Measurements from ENCODE around the gene SPACA6. TPM values are rescaled to one million over a fixed set of nuclear protein-coding genes. Genes with fewer than 3 reads are reported as not detected.

The SPACA6 gene
- polyA plus RNA-seq, 3 donors = 0.99 to 5.1 (median 2.4) TPM

- Histone ChIP-seq H3K79me2 (ENCODE audit: insufficient read depth, low read length) (no peaks in the 10 kb centered on the region), H3K9me3 (replicated peaks in 1 of 2; ENCODE audit: control insufficient read depth in 1 of 2, insufficient read depth in 1 of 2, low read length in 2 of 2) (no peaks in the 10 kb centered on the region), H3K9ac (ENCODE audit: insufficient read depth, low read length, poor library complexity, severe bottlenecking) (no peak overlapping the region), H3K4me3 (replicated peaks in 1 of 3; ENCODE audit: low read depth in 2 of 3, low read length in 3 of 3) (no peak overlapping the region), H3K36me3 (replicated peaks in 1 of 2; ENCODE audit: control insufficient read depth in 1 of 2, insufficient read depth in 2 of 2, low read length in 2 of 2) (no peaks in the 10 kb centered on the region), H3K27ac (ENCODE audit: low read depth in 1 of 2, low read length in 2 of 2) (no peak overlapping the region), H2AFZ (ENCODE audit: insufficient read depth, low read depth, low read length, poor library complexity, severe bottlenecking) (no peak overlapping the region), H3K4me2 (replicated peaks; ENCODE audit: extremely low read depth, low read length, poor library complexity, severe bottlenecking) (no peak overlapping the region), H4K20me1 (ENCODE audit: insufficient read depth, low read length) (no peaks in the 10 kb centered on the region), H3K27me3 (ENCODE audit: control insufficient read depth in 2 of 2, insufficient read depth in 2 of 2, low read length in 2 of 2) (peaks cover 68 to 94% of the 10 kb centered on the region in 2 donors), H3K4me1 (ENCODE audit: control insufficient read depth in 1 of 2, insufficient read depth in 2 of 2, low read length in 2 of 2) (peaks cover 0 to 12% of the 10 kb centered on the region in 2 donors)
- no peak for DNase-seq
- WGBS (ENCODE audit: insufficient coverage) = 86% methylated on average over 4 of the region's 7 CpGs
- intact Hi-C loops (cut with micrococcal nuclease) = no loop called here
- Mint-ChIP-seq H3K4me1 (peaks cover 8% of the 10 kb centered on the region), H3K27me3 (ENCODE audit: low read depth in 3 of 3) (peaks cover 70 to 84% (median 84%) of the 10 kb centered on the region in 3 donors), H3K27ac (no peak overlapping the region), H3K4me3 (peak overlapping the region in 1 of 2 donors; percentile 56), H3K36me3 (peaks cover 5 to 16% of the 10 kb centered on the region in 2 donors), H3K9me3 (peaks cover 3 to 27% (median 14%) of the 10 kb centered on the region in 7 donors)
- TF ChIP-seq, protein P1, sequence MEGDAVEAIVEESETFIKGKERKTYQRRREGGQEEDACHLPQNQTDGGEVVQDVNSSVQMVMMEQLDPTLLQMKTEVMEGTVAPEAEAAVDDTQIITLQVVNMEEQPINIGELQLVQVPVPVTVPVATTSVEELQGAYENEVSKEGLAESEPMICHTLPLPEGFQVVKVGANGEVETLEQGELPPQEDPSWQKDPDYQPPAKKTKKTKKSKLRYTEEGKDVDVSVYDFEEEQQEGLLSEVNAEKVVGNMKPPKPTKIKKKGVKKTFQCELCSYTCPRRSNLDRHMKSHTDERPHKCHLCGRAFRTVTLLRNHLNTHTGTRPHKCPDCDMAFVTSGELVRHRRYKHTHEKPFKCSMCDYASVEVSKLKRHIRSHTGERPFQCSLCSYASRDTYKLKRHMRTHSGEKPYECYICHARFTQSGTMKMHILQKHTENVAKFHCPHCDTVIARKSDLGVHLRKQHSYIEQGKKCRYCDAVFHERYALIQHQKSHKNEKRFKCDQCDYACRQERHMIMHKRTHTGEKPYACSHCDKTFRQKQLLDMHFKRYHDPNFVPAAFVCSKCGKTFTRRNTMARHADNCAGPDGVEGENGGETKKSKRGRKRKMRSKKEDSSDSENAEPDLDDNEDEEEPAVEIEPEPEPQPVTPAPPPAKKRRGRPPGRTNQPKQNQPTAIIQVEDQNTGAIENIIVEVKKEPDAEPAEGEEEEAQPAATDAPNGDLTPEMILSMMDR (IDR thresholded peaks at IDR 0.05) = no peak
Measured at GRCh38 chr19:51721905-51722304, 28.8 kb downstream of the SPACA6 start.

DNA sequence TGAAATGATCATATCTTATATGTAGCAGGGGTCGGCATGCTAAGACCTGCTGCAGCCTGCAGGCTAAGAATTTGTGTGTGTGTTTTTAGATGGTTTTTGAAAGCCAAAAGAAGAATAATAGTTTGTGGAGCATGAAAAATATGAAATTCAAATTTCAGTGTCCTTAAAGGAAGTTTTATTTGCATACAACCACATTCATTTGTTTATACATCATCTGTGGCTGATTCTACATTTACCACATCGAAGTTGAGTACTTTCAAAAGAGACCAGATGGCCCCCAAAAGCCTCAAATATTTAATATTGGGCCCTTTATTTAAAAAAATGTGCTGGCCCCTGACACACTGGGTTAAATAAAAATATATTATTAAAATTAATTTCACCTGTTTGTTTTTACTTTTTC lies 29.4 kb downstream of the SPACA6 start:
- H3K27me3 ChIP-seq (ENCODE audit: control insufficient read depth in 2 of 2, insufficient read depth in 2 of 2, low read length in 2 of 2) = peaks cover 67 to 92% of the 10 kb centered on the region in 2 donors

More for the DNA sequence above, 29.4 kb downstream of the SPACA6 start:
- H3K9me3 Mint-ChIP-seq = peaks cover 3 to 27% (median 14%) of the 10 kb centered on the region in 7 donors
- peaks cover 5 to 16% of the 10 kb centered on the region in 2 donors for H3K36me3 Mint-ChIP-seq
- WGBS (ENCODE audit: insufficient coverage) = no CpG with 5 or more reads among the region's 2 CpGs
- H4K20me1 ChIP-seq (ENCODE audit: insufficient read depth, low read length) = no peaks in the 10 kb centered on the region
- intact Hi-C loops (cut with micrococcal nuclease) = no loop called here
- H3K9me3 ChIP-seq (replicated peaks in 1 of 2; ENCODE audit: control insufficient read depth in 1 of 2, insufficient read depth in 1 of 2, low read length in 2 of 2) = no peaks in the 10 kb centered on the region
- H3K9ac ChIP-seq (ENCODE audit: insufficient read depth, low read length, poor library complexity, severe bottlenecking) = no peak overlapping the region
- H3K27ac ChIP-seq (ENCODE audit: low read depth in 1 of 2, low read length in 2 of 2) = no peak overlapping the region
- no peak for DNase-seq
- peaks cover 67 to 86% (median 83%) of the 10 kb centered on the region in 3 donors for H3K27me3 Mint-ChIP-seq (ENCODE audit: low read depth in 3 of 3)
- H3K36me3 ChIP-seq (replicated peaks in 1 of 2; ENCODE audit: control insufficient read depth in 1 of 2, insufficient read depth in 2 of 2, low read length in 2 of 2) = no peaks in the 10 kb centered on the region
- H3K4me2 ChIP-seq (replicated peaks; ENCODE audit: extremely low read depth, low read length, poor library complexity, severe bottlenecking) = no peak overlapping the region
- H3K4me3 Mint-ChIP-seq = peak overlapping the region in 1 of 2 donors; percentile 83
- TF ChIP-seq, protein P1 (IDR thresholded peaks at IDR 0.05) = no peak
- H3K4me3 ChIP-seq (replicated peaks in 1 of 3; ENCODE audit: low read depth in 2 of 3, low read length in 3 of 3) = no peak overlapping the region
- no peak overlapping the region for H3K27ac Mint-ChIP-seq
- peaks cover 12% of the 10 kb centered on the region for H3K4me1 Mint-ChIP-seq
- no peak overlapping the region for H2AFZ ChIP-seq (ENCODE audit: insufficient read depth, low read depth, low read length, poor library complexity, severe bottlenecking)
- H3K79me2 ChIP-seq (ENCODE audit: insufficient read depth, low read length) = no peaks in the 10 kb centered on the region
- H3K4me1 ChIP-seq (ENCODE audit: control insufficient read depth in 1 of 2, insufficient read depth in 2 of 2, low read length in 2 of 2) = peaks cover 0 to 12% of the 10 kb centered on the region in 2 donors
